CD4-positive, alpha-beta T cell treated with Interleukin-10 for 1 hour (primary cell): ENCODE data around the gene CMTM6.
"Not testable (repeated sequence)": the region's sequence is repeated elsewhere in the genome, so short reads cannot be mapped to it uniquely, and the experiment has no call there.

Experiments used
- DNase-seq: peaks from one replicate; pipeline ENCODE4 v3.0.0-alpha.2; 2020

Gene CMTM6

DNA sequence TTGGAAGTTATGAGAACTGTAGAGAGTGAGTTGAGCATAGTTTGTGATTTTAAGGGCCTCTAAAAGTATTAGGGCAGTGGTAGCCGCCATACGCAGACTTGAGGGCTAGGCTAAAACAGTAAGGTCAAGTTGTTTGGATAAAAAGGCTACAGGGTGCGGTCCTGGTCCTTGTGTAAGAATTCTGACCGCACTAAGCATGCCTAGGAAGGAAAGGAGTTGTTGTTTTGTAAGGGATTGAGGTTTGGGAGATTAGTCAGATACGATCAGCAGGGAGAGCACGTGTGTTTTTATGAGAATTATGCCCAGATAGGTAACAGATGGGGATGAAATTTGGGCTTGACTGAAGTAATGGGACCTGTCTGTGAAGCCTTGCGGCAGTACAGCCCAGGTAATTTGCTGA lies 39.2 kb downstream of the CMTM6 start:
- DNase-seq, result not testable (repeated sequence)

DNA sequence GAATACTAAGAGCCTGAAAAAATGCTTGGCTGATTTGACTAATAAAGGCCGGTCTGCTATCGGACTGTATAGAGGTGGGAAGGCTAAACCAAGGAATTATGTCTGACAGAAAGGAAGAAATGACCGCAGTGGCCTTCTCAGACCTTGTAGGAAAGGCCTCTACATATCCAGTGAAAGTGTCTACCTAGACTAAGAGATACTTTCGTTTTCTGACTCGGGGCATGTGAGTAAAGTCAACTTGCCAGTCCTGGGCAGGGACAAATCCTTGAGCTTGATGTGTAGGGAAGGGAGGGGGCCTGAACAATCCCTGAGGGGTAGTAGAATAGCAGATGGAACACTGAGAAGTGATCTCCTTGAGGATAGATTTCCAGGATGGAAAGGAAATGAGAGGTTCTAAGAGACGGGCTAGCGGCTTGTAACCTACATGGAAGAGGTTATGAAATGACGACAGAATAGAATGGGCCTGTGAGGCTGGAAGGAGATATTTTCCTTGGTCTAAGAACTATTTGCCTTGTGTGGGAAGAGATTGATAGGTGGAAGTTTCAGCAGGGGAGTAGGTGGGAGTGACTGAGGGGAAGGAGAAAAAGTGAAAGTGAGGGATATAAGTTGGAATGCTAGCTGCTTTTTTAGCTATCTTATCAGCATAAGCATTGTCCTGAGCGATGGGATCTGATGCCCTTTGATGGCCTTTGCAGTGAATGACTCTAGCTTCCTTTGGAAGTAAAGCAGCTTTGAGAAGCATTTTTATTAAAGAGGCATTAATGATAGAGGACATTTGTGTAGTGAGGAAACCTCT lies 40.3 kb downstream of the CMTM6 start:
- peak; percentile 64 for DNase-seq

DNA sequence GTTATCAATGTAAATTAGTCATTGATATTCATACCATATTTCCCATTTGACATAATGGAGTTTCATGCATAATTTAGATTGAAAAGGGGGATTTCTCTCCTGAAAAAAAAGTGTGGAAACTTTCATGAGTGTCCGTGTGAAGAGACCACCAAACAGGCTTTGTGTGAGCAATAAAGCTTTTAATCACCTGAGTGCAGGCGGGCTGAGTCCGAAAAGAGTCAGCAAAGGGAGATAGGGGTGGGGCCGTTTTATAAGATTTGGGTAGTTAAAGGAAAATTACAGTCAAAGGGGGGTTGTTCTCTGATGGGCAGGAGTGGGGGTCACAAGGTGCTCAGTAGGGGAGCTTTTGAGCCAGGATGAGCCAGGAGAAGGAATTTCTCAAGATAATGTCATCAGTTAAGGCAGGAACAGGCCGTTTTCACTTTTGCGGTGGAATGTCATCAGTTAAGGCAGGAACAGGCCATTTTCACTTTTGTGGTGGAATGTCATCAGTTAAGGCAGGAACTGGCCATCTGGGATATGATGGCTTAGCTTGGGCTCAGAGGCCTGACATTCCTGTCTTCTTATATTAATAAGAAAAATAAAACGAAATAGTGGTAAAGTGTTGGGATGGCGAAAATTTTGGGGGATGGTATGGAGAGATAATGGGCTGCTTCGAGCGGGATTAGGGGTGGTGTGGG lies 41.7 kb downstream of the CMTM6 start:
- DNase-seq, result not testable (repeated sequence)

DNA sequence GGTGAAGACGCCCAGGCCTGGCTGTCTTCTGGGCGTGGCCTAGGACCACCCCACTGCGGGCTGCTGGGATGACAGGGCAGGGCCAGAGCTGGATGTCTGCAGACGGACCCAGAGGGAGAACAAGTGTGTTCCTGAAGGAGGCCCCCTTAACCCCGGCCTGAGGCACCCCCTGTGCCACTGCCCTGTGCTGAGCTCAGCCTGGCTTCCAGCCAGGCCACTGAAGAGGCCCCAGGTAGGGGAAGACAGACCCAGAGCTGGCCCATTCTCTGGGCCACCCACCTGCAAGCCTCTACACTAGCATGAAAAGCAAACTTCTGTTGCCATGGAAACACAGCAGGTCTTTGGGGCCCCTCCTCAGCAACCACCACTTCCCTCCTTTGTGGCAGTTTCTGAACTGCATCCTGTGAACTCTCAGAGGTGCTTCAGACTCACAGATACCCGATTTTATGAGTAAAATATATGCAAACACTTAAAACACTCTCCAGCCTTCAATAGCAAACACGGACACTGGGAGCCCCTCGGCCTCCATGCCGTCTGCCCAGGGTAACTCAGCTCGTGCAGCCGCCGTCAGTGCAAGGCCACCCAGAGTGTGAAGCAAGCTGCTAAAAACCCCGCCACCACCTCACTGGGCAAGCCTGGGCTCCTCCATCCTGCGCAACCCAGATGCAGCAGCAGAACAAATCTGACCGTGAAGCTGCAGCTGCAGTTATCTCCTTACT lies 42.5 kb downstream of the CMTM6 start:
- peak; percentile 94 for DNase-seq

DNA sequence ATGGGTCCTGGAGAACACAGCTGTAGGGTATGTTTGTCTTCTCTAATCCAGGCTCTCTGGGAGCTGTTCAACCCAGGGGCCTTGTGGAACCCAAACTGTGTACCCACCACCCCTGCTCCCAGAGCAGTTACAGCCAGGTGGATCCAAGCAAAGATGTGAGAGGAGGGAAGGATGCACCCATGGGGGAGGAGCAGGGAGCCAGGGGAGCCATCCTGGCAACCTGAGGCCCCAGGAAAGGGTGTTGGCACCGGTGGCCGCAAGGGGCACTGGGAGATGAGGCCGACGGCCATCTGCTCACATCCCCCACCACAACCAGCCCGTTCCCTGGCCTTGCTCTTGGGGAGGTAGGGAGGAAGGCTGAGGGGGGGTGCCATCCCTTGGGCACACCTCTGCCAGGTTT lies 43.2 kb downstream of the CMTM6 start:
- no peak for DNase-seq

DNA sequence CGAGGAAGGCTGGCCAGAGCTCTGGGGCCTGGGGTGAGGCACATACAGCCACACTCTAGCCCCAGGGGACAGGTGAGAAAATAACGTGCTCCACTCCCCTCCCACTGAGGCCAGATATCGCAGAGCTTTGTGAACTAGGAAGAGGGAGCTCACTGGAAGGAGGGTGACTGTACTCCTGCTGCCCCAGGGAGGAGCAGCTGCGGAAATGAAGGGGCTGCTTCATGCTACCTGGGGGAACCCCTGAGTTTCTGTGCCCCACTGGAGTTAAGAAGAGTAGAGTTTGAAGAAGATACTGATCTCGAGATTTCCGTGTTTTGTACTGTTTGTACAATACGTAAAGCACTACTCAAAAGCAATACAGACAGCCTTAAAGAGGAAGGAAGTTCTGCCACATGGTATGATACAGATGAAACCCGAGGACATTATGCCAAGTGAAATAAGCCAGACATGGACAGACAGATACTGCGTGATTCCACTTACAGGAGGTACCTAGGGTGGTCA lies 44.6 kb downstream of the CMTM6 start:
- peak; percentile 86 for DNase-seq

DNA sequence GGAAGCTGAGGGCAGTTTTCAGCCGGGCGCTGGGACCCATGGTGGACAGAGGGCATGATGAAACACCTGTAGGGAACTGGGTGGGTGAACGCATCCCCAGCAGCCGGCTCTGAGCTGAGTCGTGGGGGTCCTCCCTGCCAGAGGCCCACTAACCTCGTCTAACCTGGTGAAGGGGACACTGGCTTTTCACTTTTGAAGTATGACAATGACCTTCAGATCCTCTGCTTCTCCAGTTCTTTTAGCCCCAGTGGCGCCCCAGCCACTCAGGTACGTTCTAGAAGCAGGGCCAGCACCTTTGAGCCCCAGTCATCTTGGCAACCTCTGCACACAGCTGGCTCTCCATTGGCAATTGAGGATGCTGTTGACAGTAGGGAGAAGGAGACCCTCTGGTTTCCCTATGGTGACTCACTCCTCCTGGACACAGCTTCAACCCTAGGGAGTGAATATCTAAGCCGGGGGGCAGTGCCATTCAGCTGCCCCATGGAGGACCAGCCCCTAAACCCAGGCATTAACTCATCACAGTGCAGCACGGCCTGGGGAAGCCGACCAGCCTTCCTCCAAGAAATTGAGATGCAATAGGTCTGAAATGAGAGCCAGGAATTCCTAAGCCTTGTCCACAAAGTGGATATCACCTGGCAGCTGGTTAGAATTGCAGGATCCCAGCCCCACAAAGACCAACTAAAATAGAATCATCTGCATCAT lies 46.1 kb downstream of the CMTM6 start:
- DNase-seq, result no peak

DNA sequence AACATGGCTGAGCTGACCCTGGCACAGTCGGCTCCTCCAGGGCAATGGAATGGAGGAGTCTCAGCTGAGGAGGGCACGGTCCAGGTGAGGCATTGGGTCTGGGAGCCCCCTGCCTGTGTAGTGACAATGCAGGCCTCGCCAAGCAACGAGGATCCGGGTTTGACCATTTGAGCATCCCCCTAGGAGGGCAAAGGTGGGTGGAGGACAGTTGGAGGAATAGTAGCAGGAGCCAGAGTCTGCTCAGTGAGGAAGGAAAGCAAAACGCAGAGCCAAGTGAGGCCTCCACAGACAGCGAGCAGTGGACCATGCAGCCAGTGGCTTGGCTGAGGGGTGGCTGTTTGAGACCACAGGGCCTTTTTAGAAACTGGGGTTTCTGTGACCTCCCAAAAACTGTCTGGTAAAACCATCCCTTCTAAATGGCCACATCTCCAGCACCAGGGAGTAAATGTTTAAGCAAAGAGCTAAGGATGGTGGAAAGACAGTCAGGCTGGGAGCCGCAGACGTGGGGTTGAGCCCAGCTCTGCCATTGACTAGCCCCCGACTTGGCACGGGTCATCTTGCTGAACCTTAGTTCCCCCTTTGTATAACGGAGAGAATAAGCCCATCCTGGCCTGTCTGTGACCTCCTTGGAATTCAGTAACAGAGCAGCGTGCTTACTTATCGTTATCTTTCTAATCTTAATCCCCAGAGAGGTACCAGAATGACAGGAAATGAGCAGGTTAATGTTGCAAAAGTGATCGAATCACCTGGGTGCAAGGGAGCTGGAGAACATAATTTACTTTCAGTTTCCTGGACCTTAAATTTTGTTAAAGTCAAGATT lies 46.8 kb downstream of the CMTM6 start:
- DNase-seq, result peak; percentile 57

DNA sequence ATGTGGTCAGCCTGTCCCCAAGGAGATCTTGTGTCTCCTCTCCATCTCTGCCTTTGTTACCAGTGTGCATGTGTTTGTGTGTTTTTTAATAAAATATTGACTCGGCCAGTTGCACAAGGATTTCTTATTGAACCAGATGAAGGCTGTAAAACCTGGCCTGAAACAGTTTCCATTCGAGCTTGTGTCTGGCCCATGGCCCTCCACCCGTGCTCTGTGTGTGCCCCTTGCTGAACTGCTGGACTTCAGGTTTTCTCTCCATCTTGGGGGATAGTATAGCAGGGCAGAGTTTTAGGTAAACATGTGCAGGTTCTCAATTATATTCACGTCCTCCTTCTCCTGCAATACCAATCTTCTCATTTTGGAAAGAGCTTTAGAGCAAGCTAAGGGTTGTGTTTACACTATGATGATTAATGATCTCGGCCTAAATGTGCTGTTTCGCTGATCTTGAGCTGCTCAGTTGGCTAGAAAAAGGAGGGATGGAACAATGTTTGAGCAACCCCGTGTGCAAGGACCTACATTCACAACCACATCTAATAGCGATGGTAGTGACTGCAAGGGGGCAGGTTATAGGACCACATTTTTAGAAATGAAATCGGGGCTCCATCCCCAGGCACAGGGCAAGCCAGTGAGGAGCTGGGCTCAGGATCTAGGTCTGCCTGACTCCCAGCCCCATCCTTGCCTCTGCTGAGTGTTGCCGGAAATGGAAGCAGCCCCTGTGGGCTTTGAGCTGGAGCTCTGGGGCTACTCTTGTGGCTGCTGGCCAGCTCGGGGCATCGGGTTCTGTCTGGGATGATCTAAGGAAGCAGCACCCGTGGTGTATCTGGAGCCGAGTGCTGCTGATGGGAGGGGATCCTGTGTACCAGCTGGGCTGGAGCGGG lies 47.7 kb downstream of the CMTM6 start:
- no peak for DNase-seq

DNA sequence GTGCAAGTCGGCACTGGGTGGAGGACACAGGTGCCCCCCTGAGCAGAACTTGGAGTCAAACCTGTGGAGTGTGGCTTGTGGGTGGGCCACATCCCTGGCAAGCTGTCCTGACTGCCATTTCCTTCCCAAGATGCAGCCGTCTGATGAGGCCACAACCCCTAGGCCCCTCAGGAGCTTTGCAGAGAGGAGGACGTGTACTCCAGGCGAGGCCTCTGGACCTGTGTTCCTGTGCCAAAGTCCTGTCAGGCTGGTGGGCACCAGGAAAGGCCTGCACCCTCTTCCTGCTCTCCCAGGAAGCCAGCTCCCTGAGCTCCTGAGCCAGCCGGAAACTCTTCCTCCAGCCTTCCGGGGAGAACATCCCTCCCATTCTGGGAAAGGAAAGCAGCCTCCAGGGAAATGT lies 48.5 kb downstream of the CMTM6 start:
- no peak for DNase-seq

DNA sequence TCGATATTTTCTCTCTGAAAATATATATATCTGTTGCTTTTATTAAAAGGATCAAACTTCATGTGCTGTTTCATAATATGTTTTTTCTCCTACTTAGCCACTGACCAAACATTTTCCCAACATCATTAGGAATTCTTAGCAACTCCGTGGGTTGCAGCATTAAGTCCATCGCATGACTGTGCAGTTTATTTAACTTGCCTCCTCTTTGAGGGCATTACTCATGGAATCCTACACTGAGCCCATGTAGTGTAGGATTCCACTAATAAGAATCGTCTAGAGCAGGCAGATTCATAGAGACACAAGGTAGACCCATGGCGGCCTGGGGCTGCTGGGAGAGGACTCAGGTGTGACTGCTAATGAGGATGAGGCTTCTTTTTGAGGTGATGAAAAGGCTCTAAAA lies 49.3 kb downstream of the CMTM6 start:
- DNase-seq, result no peak

DNA sequence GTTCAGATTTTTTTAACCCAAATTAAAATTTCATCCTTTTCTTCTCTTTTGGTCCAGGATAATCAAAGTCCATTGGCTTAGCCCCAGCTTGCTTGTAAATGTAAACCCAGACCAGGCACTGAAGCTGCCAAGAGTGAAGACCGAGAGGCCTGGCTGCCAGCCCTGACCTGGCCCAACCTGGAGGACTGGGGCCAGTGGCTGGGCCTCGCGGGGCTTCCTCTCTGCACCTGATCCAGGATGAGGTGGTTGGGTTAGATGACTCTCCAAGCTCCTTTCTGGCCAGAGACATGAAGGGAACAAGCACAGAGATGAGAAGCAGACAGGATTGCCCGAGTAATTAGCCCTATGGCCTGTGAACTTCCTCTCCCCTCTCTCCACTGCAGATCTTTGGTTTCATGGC lies 50.6 kb downstream of the CMTM6 start:
- no peak for DNase-seq

DNA sequence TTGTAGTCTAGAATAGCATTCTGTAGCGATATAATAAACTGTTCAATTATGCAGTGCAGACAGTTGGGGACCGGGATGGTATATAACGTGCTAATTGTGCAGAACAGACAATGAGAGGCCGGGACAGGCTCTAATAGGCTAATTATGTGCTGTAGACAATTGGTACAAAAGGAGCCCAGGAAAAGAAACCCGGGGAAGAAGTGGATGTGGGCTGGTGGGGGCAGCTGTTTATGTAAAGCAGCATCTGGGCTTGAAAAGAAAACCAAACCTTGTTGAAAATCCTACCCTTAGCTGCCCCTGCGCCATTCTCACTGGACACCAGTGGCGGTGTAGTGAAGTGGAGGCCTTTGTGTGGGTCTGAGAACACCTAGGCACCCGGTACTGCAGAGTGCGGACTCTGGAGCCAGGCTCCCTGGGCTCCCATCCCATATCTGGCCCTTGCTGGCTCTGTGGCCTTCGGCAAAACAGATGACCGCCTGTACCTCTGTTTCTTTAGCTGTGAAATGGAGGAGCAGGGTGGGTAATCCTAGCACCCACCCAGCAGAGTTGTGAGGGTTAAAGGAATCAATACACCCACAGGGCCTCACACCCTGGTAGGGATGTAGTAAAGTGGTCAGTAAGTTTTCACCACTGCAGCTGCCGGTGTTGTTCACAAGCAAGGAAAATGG lies 51.5 kb downstream of the CMTM6 start:
- no peak for DNase-seq

DNA sequence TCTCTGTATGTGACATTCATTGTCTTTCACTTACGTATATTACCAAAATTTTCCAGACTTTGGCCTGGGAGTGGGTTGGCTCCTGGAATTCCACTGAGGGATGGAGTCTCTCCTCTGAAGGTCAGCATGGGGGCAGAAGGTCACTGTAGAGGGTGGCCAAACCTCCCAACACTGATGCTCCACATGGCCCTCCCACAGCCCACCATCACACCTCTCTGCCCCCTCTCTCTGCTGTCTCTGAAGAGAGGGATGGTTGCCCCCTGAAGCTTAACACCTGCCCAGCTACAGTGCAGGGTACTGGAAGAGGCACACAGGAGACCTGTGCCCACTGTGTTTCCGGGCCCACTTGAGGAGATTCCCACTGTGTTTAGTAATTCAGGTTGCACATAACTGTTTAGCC lies 52.2 kb downstream of the CMTM6 start:
- no peak for DNase-seq

DNA sequence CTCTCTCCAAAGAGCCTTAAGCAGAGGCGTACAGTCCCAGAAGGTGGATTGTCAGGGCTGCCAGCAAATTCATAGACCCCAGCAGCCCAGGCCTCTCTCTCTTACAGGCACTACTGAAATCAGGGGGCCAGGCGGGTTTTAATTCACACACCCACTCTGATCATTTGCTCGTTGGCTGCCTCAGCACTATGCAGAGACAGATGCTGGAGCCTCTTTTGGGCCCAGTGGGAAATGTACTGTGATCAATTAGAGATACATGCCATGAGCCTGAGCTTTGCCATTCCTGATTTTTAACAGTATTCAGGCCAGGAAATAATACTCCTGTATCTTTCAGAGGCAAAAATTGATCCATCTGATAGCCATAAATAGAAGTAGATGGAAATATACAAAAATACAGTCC lies 53.0 kb downstream of the CMTM6 start:
- DNase-seq, result no peak

DNA sequence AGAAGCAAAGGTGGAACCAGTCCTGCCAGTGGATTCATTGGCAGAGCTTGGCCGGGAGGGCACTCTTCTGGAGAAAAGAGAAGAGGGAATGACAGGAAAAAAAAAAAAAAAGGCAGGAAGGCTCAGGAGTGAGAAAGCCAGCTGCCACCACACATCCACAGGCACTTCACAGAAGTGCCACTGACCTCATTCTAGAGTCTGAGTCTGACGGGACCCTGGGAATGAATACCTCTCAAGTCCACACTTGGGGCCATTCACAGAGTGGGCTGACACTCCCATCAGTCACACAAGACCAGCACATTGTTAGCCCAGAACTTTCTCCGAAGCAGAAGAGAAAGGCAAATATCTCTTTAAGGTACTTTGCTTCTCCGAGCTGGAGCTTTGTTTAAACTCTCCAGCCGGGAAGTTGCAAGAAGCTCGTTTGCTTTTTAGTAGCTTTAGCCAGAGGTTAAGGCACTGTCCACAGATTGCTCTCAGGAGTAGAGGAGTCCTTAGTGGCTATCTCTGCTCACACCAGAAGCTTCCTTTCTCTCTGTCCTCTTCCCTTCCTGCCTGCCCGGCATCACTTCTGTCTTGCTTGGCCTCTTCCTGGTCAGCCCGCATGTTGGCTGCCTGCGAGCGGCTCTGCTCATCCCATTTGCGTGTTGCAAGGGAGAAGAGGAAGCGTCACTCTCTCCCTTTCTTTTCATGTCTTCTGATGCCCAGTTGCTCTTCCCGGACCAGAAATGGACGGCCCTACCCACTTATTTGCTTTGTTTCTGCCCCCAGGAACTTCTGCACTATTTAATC lies 53.8 kb downstream of the CMTM6 start:
- DNase-seq, result no peak

DNA sequence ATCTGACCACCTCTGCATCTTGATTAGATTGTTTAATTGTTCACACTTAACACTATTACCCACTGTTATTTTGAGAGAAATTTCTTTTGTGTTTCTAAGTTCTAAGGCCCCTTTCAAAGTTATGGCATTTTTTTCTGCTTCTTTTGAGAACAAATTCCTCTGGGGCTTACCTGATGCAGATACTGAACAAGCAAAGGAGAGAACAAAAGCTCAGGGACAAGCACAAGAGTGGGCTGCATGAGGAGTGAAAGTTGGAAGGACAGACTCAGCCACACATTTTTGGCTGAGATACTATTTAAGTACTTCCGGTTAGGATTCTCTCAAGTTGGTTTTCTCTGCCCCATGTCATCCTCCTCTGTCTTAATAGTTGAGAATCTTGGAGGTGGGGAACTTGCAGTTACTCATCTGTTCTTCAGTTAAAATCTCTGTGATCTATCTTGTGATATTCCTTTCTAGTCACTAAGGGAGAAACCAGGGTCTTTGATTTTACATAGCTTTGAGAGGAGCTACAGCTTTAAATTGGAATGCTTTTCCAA lies 54.7 kb downstream of the CMTM6 start:
- DNase-seq, result no peak

DNA sequence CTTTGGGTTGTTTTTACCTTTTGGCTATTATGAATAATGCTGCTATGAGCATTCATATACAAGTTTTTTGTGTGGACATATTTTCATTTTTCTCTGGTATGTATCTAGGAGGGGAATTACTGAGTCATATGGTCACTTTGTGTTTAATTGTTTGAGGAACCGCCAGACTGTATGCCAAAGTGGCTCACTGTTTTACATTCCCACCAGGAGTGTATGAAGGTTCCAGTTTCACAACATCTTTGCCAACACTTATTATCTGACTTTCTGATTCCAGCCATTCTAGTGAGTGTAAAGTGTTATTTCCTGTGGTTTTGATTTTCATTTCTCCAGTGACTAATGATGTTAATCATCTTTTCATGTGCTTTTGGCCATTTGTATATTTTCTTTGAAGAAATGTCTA lies 59.2 kb downstream of the CMTM6 start:
- DNase-seq, result no peak

DNA sequence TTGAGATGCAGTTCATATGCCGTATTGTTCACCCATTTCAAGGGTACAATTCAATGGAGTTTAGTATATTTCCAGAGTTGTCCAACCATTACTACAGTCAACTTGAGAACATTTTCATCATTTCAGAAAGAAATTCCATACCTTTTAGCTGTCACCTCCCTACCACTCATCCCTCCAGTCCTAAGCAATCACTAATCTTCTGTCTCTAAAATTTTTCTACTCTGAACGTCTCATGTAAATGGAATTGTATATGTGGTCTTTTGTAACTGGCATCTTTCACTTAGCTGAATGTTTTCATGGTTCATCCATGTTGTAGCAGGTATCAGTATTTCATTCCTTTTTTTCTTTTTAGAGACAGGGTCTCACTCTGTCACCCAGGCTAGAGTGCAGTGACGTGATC lies 59.9 kb downstream of the CMTM6 start:
- DNase-seq, result no peak
